GM12874 (cell line): ENCODE results near the gene EMILIN1.

Experiments
- TF ChIP-seq, protein P1 (sequence below): IDR thresholded peaks from 2 replicates; pipeline ENCODE4 v1.5.1; 2011; ENCODE audit warnings: low read depth, mild to moderate bottlenecking, control low read depth, low read length, moderate library complexity; ENCODE audit not compliant: insufficient read depth

Gene EMILIN1

DNA sequence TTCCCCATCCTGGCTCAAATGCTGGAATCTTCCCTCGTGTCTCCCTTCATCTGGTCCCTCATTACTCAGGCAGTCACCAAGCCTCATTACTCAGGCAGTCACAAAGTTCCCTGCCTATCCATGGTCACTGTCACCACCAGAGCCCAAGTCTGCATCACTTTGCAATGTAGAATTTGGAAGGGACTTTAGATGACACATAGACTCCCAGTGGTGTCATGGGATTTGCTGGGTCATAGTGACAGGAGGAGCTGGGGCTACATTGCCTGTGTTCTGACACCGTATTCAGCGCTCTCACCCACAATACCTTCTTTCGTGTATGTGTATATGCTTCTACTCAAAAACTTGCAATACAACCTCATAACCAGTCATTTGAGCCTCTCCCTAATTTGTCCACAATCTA, 2.1 kb upstream of the EMILIN1 start:
- TF ChIP-seq, protein P1, sequence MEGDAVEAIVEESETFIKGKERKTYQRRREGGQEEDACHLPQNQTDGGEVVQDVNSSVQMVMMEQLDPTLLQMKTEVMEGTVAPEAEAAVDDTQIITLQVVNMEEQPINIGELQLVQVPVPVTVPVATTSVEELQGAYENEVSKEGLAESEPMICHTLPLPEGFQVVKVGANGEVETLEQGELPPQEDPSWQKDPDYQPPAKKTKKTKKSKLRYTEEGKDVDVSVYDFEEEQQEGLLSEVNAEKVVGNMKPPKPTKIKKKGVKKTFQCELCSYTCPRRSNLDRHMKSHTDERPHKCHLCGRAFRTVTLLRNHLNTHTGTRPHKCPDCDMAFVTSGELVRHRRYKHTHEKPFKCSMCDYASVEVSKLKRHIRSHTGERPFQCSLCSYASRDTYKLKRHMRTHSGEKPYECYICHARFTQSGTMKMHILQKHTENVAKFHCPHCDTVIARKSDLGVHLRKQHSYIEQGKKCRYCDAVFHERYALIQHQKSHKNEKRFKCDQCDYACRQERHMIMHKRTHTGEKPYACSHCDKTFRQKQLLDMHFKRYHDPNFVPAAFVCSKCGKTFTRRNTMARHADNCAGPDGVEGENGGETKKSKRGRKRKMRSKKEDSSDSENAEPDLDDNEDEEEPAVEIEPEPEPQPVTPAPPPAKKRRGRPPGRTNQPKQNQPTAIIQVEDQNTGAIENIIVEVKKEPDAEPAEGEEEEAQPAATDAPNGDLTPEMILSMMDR, result no peak

DNA sequence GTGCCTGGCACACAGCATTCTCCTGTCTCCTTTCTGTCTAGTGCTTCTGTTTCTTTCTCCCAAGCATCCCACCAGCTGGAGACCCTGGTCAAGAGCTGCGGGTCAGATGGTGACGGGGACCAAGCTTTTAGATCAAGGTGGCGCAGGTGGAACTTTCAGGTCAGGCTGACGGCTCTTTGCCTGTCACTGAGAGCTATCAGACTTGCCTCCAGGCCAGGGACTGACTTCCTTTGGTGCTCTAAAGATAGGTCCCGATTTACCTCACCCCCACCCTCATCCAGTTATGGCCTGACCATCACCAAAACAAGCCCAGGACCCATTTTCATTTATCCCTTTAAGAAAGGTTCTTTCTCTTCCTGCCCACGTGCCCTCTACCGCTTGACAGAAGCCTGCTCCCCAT, 1.2 kb upstream of the EMILIN1 start:
- TF ChIP-seq, protein P1, result no peak

DNA sequence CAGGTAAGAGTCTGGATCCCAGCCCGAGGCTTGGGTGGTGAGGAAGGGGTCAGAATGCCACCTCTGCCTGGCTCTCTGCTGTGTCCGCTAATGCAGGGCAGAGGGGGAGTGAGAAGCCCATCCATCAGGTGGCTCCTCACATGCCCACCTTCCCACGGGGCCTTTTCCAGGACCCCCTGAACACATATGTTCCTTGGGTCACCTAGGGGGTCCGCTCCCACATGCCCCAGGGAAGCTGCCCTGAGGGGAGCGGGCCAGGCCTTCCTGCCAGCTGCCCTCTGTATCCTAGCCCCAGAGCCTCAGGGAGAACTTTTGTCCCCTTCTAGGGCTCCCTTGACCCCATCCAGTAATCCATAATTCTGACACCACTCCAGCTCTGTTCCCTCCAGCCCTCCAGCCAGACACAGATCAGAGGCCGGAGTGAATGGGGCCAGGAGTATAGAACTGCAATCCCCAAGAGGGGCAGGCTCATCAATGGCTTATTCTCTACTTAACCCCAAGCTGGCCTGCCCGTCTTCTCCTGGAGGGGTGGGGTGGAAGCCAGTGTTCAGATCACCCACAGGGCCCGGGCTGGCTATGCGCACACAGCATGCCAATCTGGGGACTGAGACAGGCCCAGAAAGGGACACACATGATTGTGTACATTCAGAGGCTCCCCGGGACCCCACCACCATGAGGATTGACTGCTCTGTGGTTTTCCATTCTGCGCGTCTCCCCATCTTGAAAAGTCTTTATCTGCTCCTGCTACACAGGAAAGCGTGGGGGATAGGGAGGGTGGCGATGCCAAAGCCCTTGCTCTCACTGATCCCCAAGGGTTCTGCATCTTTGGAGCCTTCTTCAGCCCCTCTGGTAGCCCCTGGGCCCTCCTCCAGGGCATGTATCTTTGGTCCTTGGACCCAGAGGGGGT, 1.1 kb downstream of the EMILIN1 start:
- TF ChIP-seq, protein P1, result no peak

DNA sequence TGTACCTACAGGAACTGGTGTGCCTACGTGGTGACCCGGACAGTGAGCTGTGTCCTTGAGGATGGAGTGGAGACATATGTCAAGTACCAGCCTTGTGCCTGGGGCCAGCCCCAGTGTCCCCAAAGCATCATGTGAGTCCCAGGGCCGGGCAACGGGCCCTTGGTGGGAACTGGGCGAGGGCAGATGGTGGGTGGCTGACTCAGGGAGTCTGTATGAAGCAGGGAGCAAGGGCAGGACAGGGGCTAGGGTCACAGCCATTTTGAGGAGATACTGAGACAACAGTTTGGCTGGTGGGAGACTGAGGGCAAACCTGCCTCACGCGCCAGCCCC, 1.7 kb downstream of the EMILIN1 start:
- TF ChIP-seq, protein P1, result no peak

DNA sequence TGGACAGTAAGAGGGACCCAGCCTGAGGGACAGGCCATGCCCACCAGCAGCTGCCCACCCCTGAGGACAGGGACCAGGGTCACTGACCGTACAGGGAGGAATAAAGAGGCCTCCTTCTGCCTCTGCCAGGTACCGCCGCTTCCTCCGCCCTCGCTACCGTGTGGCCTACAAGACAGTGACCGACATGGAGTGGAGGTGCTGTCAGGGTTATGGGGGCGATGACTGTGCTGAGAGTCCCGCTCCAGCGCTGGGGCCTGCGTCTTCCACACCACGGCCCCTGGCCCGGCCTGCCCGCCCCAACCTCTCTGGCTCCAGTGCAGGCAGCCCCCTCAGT, 2.2 kb downstream of the EMILIN1 start:
- TF ChIP-seq, protein P1, result no peak

DNA sequence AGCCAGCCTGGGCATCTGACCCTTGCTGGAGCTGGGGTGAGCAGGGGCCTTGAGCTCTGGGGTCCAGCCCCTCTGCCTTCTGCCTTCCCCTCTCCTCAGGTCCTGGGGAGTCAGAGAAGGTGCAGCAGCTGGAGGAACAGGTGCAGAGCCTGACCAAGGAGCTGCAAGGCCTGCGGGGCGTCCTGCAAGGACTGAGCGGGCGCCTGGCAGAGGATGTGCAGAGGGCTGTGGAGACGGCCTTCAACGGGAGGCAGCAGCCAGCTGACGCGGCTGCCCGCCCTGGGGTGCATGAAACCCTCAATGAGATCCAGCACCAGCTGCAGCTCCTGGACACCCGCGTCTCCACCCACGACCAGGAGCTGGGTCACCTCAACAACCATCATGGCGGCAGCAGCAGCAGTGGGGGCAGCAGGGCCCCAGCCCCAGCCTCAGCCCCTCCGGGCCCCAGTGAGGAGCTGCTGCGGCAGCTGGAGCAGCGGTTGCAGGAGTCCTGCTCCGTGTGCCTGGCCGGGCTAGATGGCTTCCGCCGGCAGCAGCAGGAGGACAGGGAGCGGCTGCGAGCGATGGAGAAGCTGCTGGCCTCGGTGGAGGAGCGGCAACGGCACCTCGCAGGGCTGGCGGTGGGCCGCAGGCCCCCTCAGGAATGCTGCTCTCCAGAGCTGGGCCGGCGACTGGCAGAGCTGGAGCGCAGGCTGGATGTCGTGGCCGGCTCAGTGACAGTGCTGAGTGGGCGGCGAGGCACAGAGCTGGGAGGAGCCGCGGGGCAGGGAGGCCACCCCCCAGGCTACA, 3.8 kb downstream of the EMILIN1 start:
- TF ChIP-seq, protein P1, result no peak

DNA sequence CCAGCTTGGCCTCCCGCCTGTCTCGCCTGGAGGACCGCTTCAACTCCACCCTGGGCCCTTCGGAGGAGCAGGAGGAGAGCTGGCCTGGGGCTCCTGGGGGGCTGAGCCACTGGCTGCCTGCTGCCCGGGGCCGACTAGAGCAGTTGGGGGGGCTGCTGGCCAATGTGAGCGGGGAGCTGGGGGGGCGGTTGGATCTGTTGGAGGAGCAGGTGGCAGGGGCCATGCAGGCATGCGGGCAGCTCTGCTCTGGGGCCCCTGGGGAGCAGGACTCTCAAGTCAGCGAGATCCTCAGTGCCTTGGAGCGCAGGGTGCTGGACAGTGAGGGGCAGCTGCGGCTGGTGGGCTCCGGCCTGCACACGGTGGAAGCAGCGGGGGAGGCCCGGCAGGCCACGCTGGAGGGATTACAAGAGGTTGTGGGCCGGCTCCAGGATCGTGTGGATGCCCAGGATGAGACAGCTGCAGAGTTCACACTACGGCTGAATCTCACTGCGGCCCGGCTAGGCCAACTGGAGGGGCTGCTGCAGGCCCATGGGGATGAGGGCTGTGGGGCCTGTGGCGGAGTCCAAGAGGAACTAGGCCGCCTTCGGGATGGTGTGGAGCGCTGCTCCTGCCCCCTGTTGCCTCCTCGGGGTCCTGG, 4.5 kb downstream of the EMILIN1 start:
- TF ChIP-seq, protein P1, result no peak
